ENCODE measurements around the gene EME1. TPM values are rescaled to one million over a fixed set of nuclear protein-coding genes. Genes with fewer than 3 reads are reported as not detected.

The EME1 gene
- total RNA-seq, 4 donors from 2014 or later = 1.7 to 3.4 TPM; not detected in 2

- DNase-seq = no peak
- H3K9me3 ChIP-seq = no peaks in the 10 kb centered on the region
- H3K4me1 ChIP-seq = no peaks in the 10 kb centered on the region
- intact Hi-C loops (cut with DNase I; ENCODE audit: low total_unique reads) = no loop called here
- H3K36me3 ChIP-seq = no peaks in the 10 kb centered on the region
- H3K27me3 ChIP-seq = no peaks in the 10 kb centered on the region
- TF ChIP-seq CTCF (IDR thresholded peaks at IDR 0.05) (no peak), POLR2A (IDR thresholded peaks at IDR 0.05) (no peak)
- no peak overlapping the region for H3K4me3 ChIP-seq
- no peak overlapping the region for H3K27ac ChIP-seq
Measured at GRCh38 chr17:50354198-50354597, 18.8 kb upstream of the EME1 start.

GRCh38 chr17:50354776-50355175 lies 18.3 kb upstream of the EME1 start:
- Histone ChIP-seq H3K36me3 (no peaks in the 10 kb centered on the region), H3K4me1 (no peaks in the 10 kb centered on the region), H3K9me3 (no peaks in the 10 kb centered on the region), H3K27ac (no peak overlapping the region), H3K27me3 (no peaks in the 10 kb centered on the region), H3K4me3 (no peak overlapping the region)
- intact Hi-C loops (cut with DNase I; ENCODE audit: low total_unique reads) = no loop called here
- no peak for DNase-seq
- TF ChIP-seq CTCF (IDR thresholded peaks at IDR 0.05) (no peak), POLR2A (IDR thresholded peaks at IDR 0.05) (no peak)

GRCh38 chr17:50355336-50355700 lies 17.7 kb upstream of the EME1 start:
- no peak for TF ChIP-seq POLR2A (IDR thresholded peaks at IDR 0.05)
- TF ChIP-seq CTCF (IDR thresholded peaks at IDR 0.05) = no peak
- no peak for DNase-seq
- H3K4me3 ChIP-seq = no peak overlapping the region
- intact Hi-C loops (cut with DNase I; ENCODE audit: low total_unique reads) = no loop called here
- H3K9me3 ChIP-seq = no peaks in the 10 kb centered on the region
- no peaks in the 10 kb centered on the region for H3K4me1 ChIP-seq
- H3K27ac ChIP-seq = no peak overlapping the region
- H3K36me3 ChIP-seq = no peaks in the 10 kb centered on the region
- no peaks in the 10 kb centered on the region for H3K27me3 ChIP-seq

- intact Hi-C loops (cut with DNase I; ENCODE audit: low total_unique reads) = no loop called here
- H3K9me3 ChIP-seq = no peaks in the 10 kb centered on the region
- DNase-seq = no peak
- no peak overlapping the region for H3K4me3 ChIP-seq
- H3K4me1 ChIP-seq = no peaks in the 10 kb centered on the region
- no peaks in the 10 kb centered on the region for H3K27me3 ChIP-seq
- H3K36me3 ChIP-seq = no peaks in the 10 kb centered on the region
- no peak for TF ChIP-seq CTCF (IDR thresholded peaks at IDR 0.05)
- no peak for TF ChIP-seq POLR2A (IDR thresholded peaks at IDR 0.05)
- H3K27ac ChIP-seq = no peak overlapping the region
Measured at GRCh38 chr17:50355701-50356341, 17.2 kb upstream of the EME1 start.

GRCh38 chr17:50356418-50356817 lies 16.6 kb upstream of the EME1 start:
- no peaks in the 10 kb centered on the region for H3K4me1 ChIP-seq
- DNase-seq = no peak
- H3K9me3 ChIP-seq = no peaks in the 10 kb centered on the region
- no peaks in the 10 kb centered on the region for H3K27me3 ChIP-seq
- no peak overlapping the region for H3K4me3 ChIP-seq
- intact Hi-C loops (cut with DNase I; ENCODE audit: low total_unique reads) = no loop called here
- TF ChIP-seq POLR2A (IDR thresholded peaks at IDR 0.05) (no peak), CTCF (IDR thresholded peaks at IDR 0.05) (no peak)
- no peaks in the 10 kb centered on the region for H3K36me3 ChIP-seq
- no peak overlapping the region for H3K27ac ChIP-seq

Measured in uterus (tissue), 4 donors.